ENCODE results near the gene CALCOCO2.
"Not testable (repeated sequence)": the region's sequence is repeated elsewhere in the genome, so short reads cannot be mapped to it uniquely, and the experiment has no call there.

CALCOCO2 gene

GRCh38 chr17:48830840-48831548 is at the start of gene CALCOCO2:
TSS of gene CALCOCO2 (plus strand) at chr17:48831035. CDS start at chr17:48841708, 10,673 bp downstream.
- DNase-seq (ENCODE audit: low read depth in 2 of 2, low spot score in 1 of 2), result peak; percentile 67 to 73

GRCh38 chr17:48787828-48788227 is 43.0 kb upstream of the CALCOCO2 start:
- DNase-seq (ENCODE audit: low read depth in 2 of 2, low spot score in 1 of 2), result no peak

- no peak for DNase-seq (ENCODE audit: low read depth in 2 of 2, low spot score in 1 of 2)
These were observed 40.2 kb upstream of the CALCOCO2 start for GRCh38 chr17:48790607-48791127.

GRCh38 chr17:48791128-48792032 is 39.5 kb upstream of the CALCOCO2 start:
- no peak for DNase-seq (ENCODE audit: low read depth in 2 of 2, low spot score in 1 of 2)

GRCh38 chr17:48792033-48792798 is 38.6 kb upstream of the CALCOCO2 start:
- no peak for DNase-seq (ENCODE audit: low read depth in 2 of 2, low spot score in 1 of 2)

- DNase-seq (ENCODE audit: low read depth in 2 of 2, low spot score in 1 of 2), result no peak
These were observed 35.2 kb upstream of the CALCOCO2 start for GRCh38 chr17:48795444-48796162.

GRCh38 chr17:48796163-48796522 is 34.7 kb upstream of the CALCOCO2 start:
- DNase-seq (ENCODE audit: low read depth in 2 of 2, low spot score in 1 of 2), result not testable (repeated sequence)

- DNase-seq (ENCODE audit: low read depth in 2 of 2, low spot score in 1 of 2), result no peak
These were observed 31.6 kb upstream of the CALCOCO2 start for GRCh38 chr17:48799069-48799723.

- DNase-seq (ENCODE audit: low read depth in 2 of 2, low spot score in 1 of 2), result no peak
These were observed 30.1 kb upstream of the CALCOCO2 start for GRCh38 chr17:48800626-48801217.

GRCh38 chr17:48804936-48805411 is 25.9 kb upstream of the CALCOCO2 start:
- DNase-seq (ENCODE audit: low read depth in 2 of 2, low spot score in 1 of 2), result peak; percentile 37 to 54

- no peak for DNase-seq (ENCODE audit: low read depth in 2 of 2, low spot score in 1 of 2)
These were observed 21.7 kb upstream of the CALCOCO2 start for GRCh38 chr17:48809182-48809581.

GRCh38 chr17:48812001-48812400 is 18.8 kb upstream of the CALCOCO2 start:
- DNase-seq (ENCODE audit: low read depth in 2 of 2, low spot score in 1 of 2), result no peak

GRCh38 chr17:48814504-48814903 is 16.3 kb upstream of the CALCOCO2 start:
- peak; percentile 16 to 46 for DNase-seq (ENCODE audit: low read depth in 2 of 2, low spot score in 1 of 2)

GRCh38 chr17:48815311-48815710 is 15.5 kb upstream of the CALCOCO2 start:
- DNase-seq (ENCODE audit: low read depth in 2 of 2, low spot score in 1 of 2), result no peak

- no peak for DNase-seq (ENCODE audit: low read depth in 2 of 2, low spot score in 1 of 2)
These were observed 14.4 kb upstream of the CALCOCO2 start for GRCh38 chr17:48816438-48816773.

- DNase-seq (ENCODE audit: low read depth in 2 of 2, low spot score in 1 of 2), result peak; percentile 38 to 50
These were observed 13.9 kb upstream of the CALCOCO2 start, which contains the start of gene TTLL6 for GRCh38 chr17:48816774-48817590. TSS of gene TTLL6 (minus strand) at chr17:48817229. CDS start at chr17:48817072, 157 bp downstream.

GRCh38 chr17:48818361-48818841 is 12.4 kb upstream of the CALCOCO2 start:
- DNase-seq (ENCODE audit: low read depth in 2 of 2, low spot score in 1 of 2), result no peak

- DNase-seq (ENCODE audit: low read depth in 2 of 2, low spot score in 1 of 2), result no peak
These were observed 11.4 kb upstream of the CALCOCO2 start for GRCh38 chr17:48819466-48819865.

Measured in stimulated activated CD8-positive, alpha-beta memory T cell treated with anti-CD3 and anti-CD28 coated beads, Interleukin-4, amount 100 ng/mL, for 1 hour (primary cell).